HG03342 (cell line): Measurements from ENCODE around the gene DLEC1.
"Not testable (repeated sequence)": the region's sequence is repeated elsewhere in the genome, so short reads cannot be mapped to it uniquely, and the experiment has no call there.

Experiments
- ATAC-seq: cut with Tn5 transposase; IDR thresholded peaks from one replicate; pipeline ENCODE4 v1.9.1; 2021; ENCODE audit warnings: mild to moderate bottlenecking, moderate library complexity; ENCODE audit not compliant: unreplicated experiment

DLEC1 gene

GRCh38 chr3:38036906-38037305, 2.1 kb upstream of the DLEC1 start:
- ATAC-seq: no peak

- no peak for ATAC-seq
These were observed 529 bp upstream of the DLEC1 start for GRCh38 chr3:38038447-38038911.

GRCh38 chr3:38039899-38040261, 872 bp downstream of the DLEC1 start:
- ATAC-seq: peak; percentile 45

- ATAC-seq: no peak
These were observed 1.4 kb downstream of the DLEC1 start for GRCh38 chr3:38040401-38040800.

GRCh38 chr3:38043486-38043885, 4.5 kb downstream of the DLEC1 start:
- no peak for ATAC-seq

GRCh38 chr3:38046027-38046426, 7.0 kb downstream of the DLEC1 start:
- ATAC-seq: no peak

GRCh38 chr3:38046821-38047220, 7.8 kb downstream of the DLEC1 start:
- no peak for ATAC-seq

- ATAC-seq: no peak
These were observed 8.9 kb downstream of the DLEC1 start for GRCh38 chr3:38047896-38048295.

GRCh38 chr3:38049358-38050126, 10.5 kb downstream of the DLEC1 start:
- no peak for ATAC-seq

GRCh38 chr3:38051131-38051530, 12.1 kb downstream of the DLEC1 start:
- no peak for ATAC-seq

GRCh38 chr3:38053286-38053685, 14.3 kb downstream of the DLEC1 start:
- not testable (repeated sequence) for ATAC-seq

GRCh38 chr3:38053813-38054498, 14.9 kb downstream of the DLEC1 start:
- not testable (repeated sequence) for ATAC-seq

- ATAC-seq: no peak
These were observed 15.5 kb downstream of the DLEC1 start for GRCh38 chr3:38054499-38055001.

GRCh38 chr3:38059148-38059547, 20.1 kb downstream of the DLEC1 start:
- ATAC-seq: no peak

GRCh38 chr3:38059591-38059990, 20.6 kb downstream of the DLEC1 start:
- no peak for ATAC-seq

- no peak for ATAC-seq
These were observed 23.8 kb downstream of the DLEC1 start for GRCh38 chr3:38062809-38063208.

GRCh38 chr3:38064453-38064852, 25.4 kb downstream of the DLEC1 start:
- not testable (repeated sequence) for ATAC-seq

GRCh38 chr3:38067508-38068233, 28.7 kb downstream of the DLEC1 start:
- ATAC-seq: no peak

- ATAC-seq: no peak
These were observed 31.0 kb downstream of the DLEC1 start for GRCh38 chr3:38070013-38070412.

GRCh38 chr3:38077073-38077472, 38.1 kb downstream of the DLEC1 start:
- ATAC-seq: not testable (repeated sequence)

- ATAC-seq: not testable (repeated sequence)
These were observed 43.3 kb downstream of the DLEC1 start for GRCh38 chr3:38082296-38082695.
